Endodermal cell (in vitro differentiated cells): ENCODE measurements around the gene ARL8B. TPM values are rescaled to one million over a fixed set of nuclear protein-coding genes. Genes with fewer than 3 reads are reported as not detected.

Experiments used
- DNase-seq: peaks from one replicate; pipeline ENCODE4 v3.0.0-alpha.2; 2017
- H3K27ac ChIP-seq: 2 replicates; pipeline ENCODE4 v1.5.1; 2013; ENCODE audit warnings: mild to moderate bottlenecking, low read depth, low read length, moderate library complexity
- H3K27me3 ChIP-seq: 2 replicates; pipeline ENCODE4 v1.6.1; 2013; ENCODE audit warnings: mild to moderate bottlenecking, low read length, moderate library complexity; ENCODE audit not compliant: insufficient read depth, control insufficient read depth, poor library complexity, severe bottlenecking
- H3K36me3 ChIP-seq: 2 replicates; pipeline ENCODE4 v1.7.0; 2013; ENCODE audit warnings: mild to moderate bottlenecking, low read length, moderate library complexity; ENCODE audit not compliant: control insufficient read depth, insufficient read depth
- H3K4me1 ChIP-seq: one replicate; pipeline ENCODE4 v1.7.0; 2013; ENCODE audit warnings: low read length; ENCODE audit not compliant: control insufficient read depth, insufficient read depth
- H3K4me3 ChIP-seq: 2 replicates; pipeline ENCODE4 v1.5.1; 2013; ENCODE audit warnings: mild to moderate bottlenecking, low read length, moderate library complexity
- H3K9ac ChIP-seq: 2 replicates; pipeline ENCODE4 v1.6.1; 2013; ENCODE audit warnings: mild to moderate bottlenecking, low read length, moderate library complexity; ENCODE audit not compliant: poor library complexity, severe bottlenecking; ENCODE audit errors: extremely low read depth
- H3K9me3 ChIP-seq: 2 replicates; pipeline ENCODE4 v1.6.1; 2013; ENCODE audit warnings: mild to moderate bottlenecking, low read length, moderate library complexity; ENCODE audit not compliant: control insufficient read depth
- H3K27ac Mint-ChIP-seq: 2 replicates; pipeline ENCODE4 v1.8.0; 2020; ENCODE audit warnings: mixed read lengths
- H3K27me3 Mint-ChIP-seq: 2 replicates; pipeline ENCODE4 v1.8.0; 2021; ENCODE audit warnings: mild to moderate bottlenecking, mixed read lengths; ENCODE audit not compliant: insufficient read depth
- H3K36me3 Mint-ChIP-seq: 2 replicates; pipeline ENCODE4 v1.8.0; 2020; ENCODE audit warnings: low read depth, mixed read lengths
- H3K4me1 Mint-ChIP-seq: 2 replicates; pipeline ENCODE4 v1.8.0; 2020; ENCODE audit warnings: mixed read lengths
- H3K4me3 Mint-ChIP-seq: 2 replicates; pipeline ENCODE4 v1.8.0; 2020; ENCODE audit warnings: mild to moderate bottlenecking, moderate library complexity, mixed read lengths
- H3K9me3 Mint-ChIP-seq: 2 replicates; pipeline ENCODE4 v1.8.0; 2020; ENCODE audit warnings: mild to moderate bottlenecking, mixed read lengths
- WGBS, 2 experiments: methylation state at CpG; one replicate each; pipeline versions ENCODE4 v1.1.5 to v1.1.7; 2013; ENCODE audit warnings: missing lambda C conversion rate in 2 of 2, mixed read lengths in 1 of 2; ENCODE audit not compliant: insufficient coverage in 1 of 2, insufficient read length in 1 of 2; 5-methylcytosine and 5-hydroxymethylcytosine counted together
- total RNA-seq, 2 donors: library from RNA; stranded (reverse); fragmentation: NEBNext Ultra II Directional in 1 of 2; extraction: Animal tissue kit (Norgen Biotek cat#: 25700) in 1 of 2; gene quantifications; 2 replicates in 1 of 2; 3 replicates in 1 of 2; pipeline ENCODE4 v1.2.1, GENCODE V29; 2021
- TF ChIP-seq, protein P1 (sequence below): fragments of 200-600 bp; sonication (generic); conservative IDR thresholded peaks from 2 replicates; pipeline ENCODE4 v1.5.0; 2021; ENCODE audit warnings: antibody characterized with exemption, mild to moderate bottlenecking

The ARL8B gene
- total RNA-seq, 2 donors from 2014 or later: 31.2 to 37.3 TPM

DNA sequence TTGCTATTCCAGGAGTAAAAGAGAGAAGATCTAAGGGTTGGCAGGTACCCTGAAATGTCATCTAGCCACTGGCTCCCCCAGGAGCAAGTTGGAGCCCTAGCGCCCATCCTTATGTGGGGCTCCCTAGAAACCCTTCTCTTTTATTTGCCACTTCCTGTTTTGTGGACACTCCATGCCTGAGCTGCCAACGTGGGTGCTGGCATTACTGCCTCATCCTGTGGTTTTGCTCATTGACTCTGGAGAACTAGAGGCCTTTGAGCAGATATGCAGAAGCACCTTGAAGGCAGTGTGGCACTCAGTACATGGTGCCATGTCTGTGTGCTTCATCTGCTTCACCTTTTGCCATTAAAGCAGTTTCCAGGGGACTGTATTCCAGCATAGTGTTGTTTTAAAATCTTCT lies 73.5 kb downstream of the ARL8B start:
- DNase-seq: no peak
- TF ChIP-seq, protein P1, sequence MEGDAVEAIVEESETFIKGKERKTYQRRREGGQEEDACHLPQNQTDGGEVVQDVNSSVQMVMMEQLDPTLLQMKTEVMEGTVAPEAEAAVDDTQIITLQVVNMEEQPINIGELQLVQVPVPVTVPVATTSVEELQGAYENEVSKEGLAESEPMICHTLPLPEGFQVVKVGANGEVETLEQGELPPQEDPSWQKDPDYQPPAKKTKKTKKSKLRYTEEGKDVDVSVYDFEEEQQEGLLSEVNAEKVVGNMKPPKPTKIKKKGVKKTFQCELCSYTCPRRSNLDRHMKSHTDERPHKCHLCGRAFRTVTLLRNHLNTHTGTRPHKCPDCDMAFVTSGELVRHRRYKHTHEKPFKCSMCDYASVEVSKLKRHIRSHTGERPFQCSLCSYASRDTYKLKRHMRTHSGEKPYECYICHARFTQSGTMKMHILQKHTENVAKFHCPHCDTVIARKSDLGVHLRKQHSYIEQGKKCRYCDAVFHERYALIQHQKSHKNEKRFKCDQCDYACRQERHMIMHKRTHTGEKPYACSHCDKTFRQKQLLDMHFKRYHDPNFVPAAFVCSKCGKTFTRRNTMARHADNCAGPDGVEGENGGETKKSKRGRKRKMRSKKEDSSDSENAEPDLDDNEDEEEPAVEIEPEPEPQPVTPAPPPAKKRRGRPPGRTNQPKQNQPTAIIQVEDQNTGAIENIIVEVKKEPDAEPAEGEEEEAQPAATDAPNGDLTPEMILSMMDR: no peak
- Histone ChIP-seq H3K4me3 (no peak overlapping the region), H3K27ac (no peak overlapping the region), H3K36me3 (peaks cover 37% of the 10 kb centered on the region), H3K27me3 (no peaks in the 10 kb centered on the region), H3K9me3 (no peaks in the 10 kb centered on the region), H3K4me1 (no peaks in the 10 kb centered on the region), H3K9ac (no peak overlapping the region)
- Mint-ChIP-seq H3K4me1 (peaks cover 33% of the 10 kb centered on the region), H3K4me3 (no peak overlapping the region), H3K36me3 (peaks cover 43% of the 10 kb centered on the region), H3K27me3 (no peaks in the 10 kb centered on the region), H3K27ac (peak overlapping the region; percentile 79), H3K9me3 (no peaks in the 10 kb centered on the region)
- 92 to 100% methylated on average over 1 to 2 of the region's 2 CpGs for WGBS, 2 experiments

GRCh38 chr3:5197022-5197421 lies 74.9 kb downstream of the ARL8B start:
- Histone ChIP-seq H3K36me3 (peaks cover 47% of the 10 kb centered on the region), H3K27ac (no peak overlapping the region), H3K27me3 (no peaks in the 10 kb centered on the region), H3K9ac (no peak overlapping the region), H3K4me1 (no peaks in the 10 kb centered on the region), H3K4me3 (no peak overlapping the region), H3K9me3 (no peaks in the 10 kb centered on the region)
- H3K9me3 Mint-ChIP-seq: no peaks in the 10 kb centered on the region
- H3K36me3 Mint-ChIP-seq: peaks cover 51% of the 10 kb centered on the region
- no peaks in the 10 kb centered on the region for H3K27me3 Mint-ChIP-seq
- DNase-seq: no peak
- 93 to 100% methylated on average over 2 to 4 of the region's 4 CpGs for WGBS, 2 experiments
- H3K4me1 Mint-ChIP-seq: peaks cover 27% of the 10 kb centered on the region
- H3K4me3 Mint-ChIP-seq: no peak overlapping the region
- H3K27ac Mint-ChIP-seq: peak overlapping the region; percentile 83
- TF ChIP-seq, protein P1: no peak

- TF ChIP-seq, protein P1: no peak
- peaks cover 57% of the 10 kb centered on the region for H3K36me3 Mint-ChIP-seq
- H3K4me1 ChIP-seq: no peaks in the 10 kb centered on the region
Measured at GRCh38 chr3:5197470-5198312, 75.6 kb downstream of the ARL8B start.

More at GRCh38 chr3:5197470-5198312, 75.6 kb downstream of the ARL8B start:
- no peak for DNase-seq
- 93 to 98% methylated on average over 8 of the region's 8 CpGs for WGBS, 2 experiments
- Mint-ChIP-seq H3K9me3 (no peaks in the 10 kb centered on the region), H3K27ac (peak overlapping the region; percentile 83), H3K4me1 (peaks cover 25% of the 10 kb centered on the region), H3K4me3 (no peak overlapping the region), H3K27me3 (no peaks in the 10 kb centered on the region)
- H3K27me3 ChIP-seq: no peaks in the 10 kb centered on the region
- H3K9me3 ChIP-seq: no peaks in the 10 kb centered on the region
- H3K4me3 ChIP-seq: no peak overlapping the region
- no peak overlapping the region for H3K9ac ChIP-seq
- peak overlapping the region; percentile 38 for H3K27ac ChIP-seq
- peaks cover 53% of the 10 kb centered on the region for H3K36me3 ChIP-seq
